Measurements from ENCODE around the gene LYAR.

Gene LYAR

GRCh38 chr4:4289941-4290850 lies at the start of gene LYAR, which contains the start of gene ZBTB49:
LYAR (minus strand) TSS chr4:4290154; CDS start chr4:4283742, 6,412 bp downstream.
ZBTB49 (plus strand) TSS chr4:4290251; CDS start chr4:4299946, 9,695 bp downstream.
- DNase-seq = peak; percentile 69

GRCh38 chr4:4339504-4340085 lies 49.6 kb upstream of the LYAR start:
- no peak for DNase-seq

GRCh38 chr4:4338210-4339001 lies 48.5 kb upstream of the LYAR start:
- DNase-seq = no peak

- peak; percentile 27 for DNase-seq
These were observed 45.0 kb upstream of the LYAR start for GRCh38 chr4:4334798-4335520.

- no peak for DNase-seq
These were observed 43.3 kb upstream of the LYAR start for GRCh38 chr4:4333265-4333706.

GRCh38 chr4:4332529-4332928 lies 42.6 kb upstream of the LYAR start:
- DNase-seq = no peak

- DNase-seq = no peak
These were observed 40.8 kb upstream of the LYAR start for GRCh38 chr4:4330794-4331193.

- no peak for DNase-seq
These were observed 39.5 kb upstream of the LYAR start for GRCh38 chr4:4329496-4329895.

GRCh38 chr4:4328840-4329239 lies 38.9 kb upstream of the LYAR start:
- DNase-seq = no peak

- no peak for DNase-seq
These were observed 38.3 kb upstream of the LYAR start for GRCh38 chr4:4328206-4328605.

- DNase-seq = no peak
These were observed 37.7 kb upstream of the LYAR start for GRCh38 chr4:4327652-4328121.

- no peak for DNase-seq
These were observed 36.2 kb upstream of the LYAR start for GRCh38 chr4:4326166-4326565.

GRCh38 chr4:4325321-4325720 lies 35.4 kb upstream of the LYAR start:
- no peak for DNase-seq

- DNase-seq = no peak
These were observed 34.0 kb upstream of the LYAR start for GRCh38 chr4:4323705-4324534.

- no peak for DNase-seq
These were observed 32.2 kb upstream of the LYAR start for GRCh38 chr4:4321951-4322688.

GRCh38 chr4:4320951-4321714 lies 31.2 kb upstream of the LYAR start:
- no peak for DNase-seq

GRCh38 chr4:4320528-4320927 lies 30.6 kb upstream of the LYAR start:
- no peak for DNase-seq

GRCh38 chr4:4317496-4318232 lies 27.7 kb upstream of the LYAR start:
- no peak for DNase-seq

- DNase-seq = no peak
These were observed 26.2 kb upstream of the LYAR start for GRCh38 chr4:4316150-4316495.
